Stimulated activated naive CD8-positive, alpha-beta T cell treated with anti-CD3 and anti-CD28 coated beads, Interleukin-15, amount 100 ng/mL, for 72 hours (primary cell): ENCODE measurements around the gene APRT.
"Not testable (repeated sequence)": the region's sequence is repeated elsewhere in the genome, so short reads cannot be mapped to it uniquely, and the experiment has no call there.

Experiments used
- ATAC-seq: fragments of 150-1000 bp; cut with Tn5 transposase; 2 replicates; pipeline ENCODE4 v1.10.0; 2021; ENCODE audit warnings: mild to moderate bottlenecking, moderate library complexity
- DNase-seq, 2 donors: peaks; one replicate each; pipeline ENCODE4 v3.0.0; 2021 to 2022
- H3K27ac Mint-ChIP-seq, 2 donors: one replicate each; pipeline ENCODE4 v1.8.0; 2022; ENCODE audit warnings: mild to moderate bottlenecking in 2 of 2, mixed read lengths in 2 of 2, moderate library complexity in 2 of 2
- H3K27me3 Mint-ChIP-seq: one replicate; pipeline ENCODE4 v1.8.0; 2022; ENCODE audit warnings: mixed read lengths
- H3K4me1 Mint-ChIP-seq: one replicate; pipeline ENCODE4 v1.8.0; 2022; ENCODE audit warnings: mild to moderate bottlenecking, mixed read lengths
- H3K4me3 Mint-ChIP-seq, 2 donors: one replicate each; pipeline ENCODE4 v1.8.0; 2022; ENCODE audit warnings: mild to moderate bottlenecking in 2 of 2, mixed read lengths in 2 of 2, moderate library complexity in 1 of 2
- H3K9me3 Mint-ChIP-seq, 2 donors: one replicate each; pipeline ENCODE4 v1.8.0; 2022; ENCODE audit warnings: mixed read lengths in 2 of 2

APRT gene

GRCh38 chr16:88793251-88793954, 18.3 kb downstream of the APRT start:
- no peaks in the 10 kb centered on the region for H3K27me3 Mint-ChIP-seq
- ATAC-seq (peak; percentile 24), DNase-seq (no peak)
- no peaks in the 10 kb centered on the region for H3K9me3 Mint-ChIP-seq
- peak overlapping the region; percentile 19 to 74 for H3K4me3 Mint-ChIP-seq
- peaks cover 56% of the 10 kb centered on the region for H3K4me1 Mint-ChIP-seq
- H3K27ac Mint-ChIP-seq, result peak overlapping the region in 1 of 2 donors; percentile 84

- H3K9me3 Mint-ChIP-seq, result no peaks in the 10 kb centered on the region
- H3K27me3 Mint-ChIP-seq, result no peaks in the 10 kb centered on the region
- ATAC-seq, result no peak
- peaks cover 56% of the 10 kb centered on the region for H3K4me1 Mint-ChIP-seq
- peak overlapping the region; percentile 36 to 88 for H3K27ac Mint-ChIP-seq
- H3K4me3 Mint-ChIP-seq, result peak overlapping the region; percentile 35 to 74
- no peak for DNase-seq
These were observed 19.0 kb downstream of the APRT start for GRCh38 chr16:88792668-88793250.

- H3K9me3 Mint-ChIP-seq, result no peaks in the 10 kb centered on the region
- peak; percentile 19 for ATAC-seq
- DNase-seq, result no peak
- peak overlapping the region in 1 of 2 donors; percentile 79 for H3K4me3 Mint-ChIP-seq
- no peak overlapping the region for H3K27ac Mint-ChIP-seq
- no peaks in the 10 kb centered on the region for H3K27me3 Mint-ChIP-seq
- H3K4me1 Mint-ChIP-seq, result peaks cover 56% of the 10 kb centered on the region
These were observed 19.6 kb downstream of the APRT start for GRCh38 chr16:88792078-88792550.

GRCh38 chr16:88790312-88791211, 21.2 kb downstream of the APRT start:
- DNase-seq, result peak in 1 of 2 donors; percentile 60
- peak overlapping the region; percentile 80 to 88 for H3K4me3 Mint-ChIP-seq
- H3K27ac Mint-ChIP-seq, result peak overlapping the region; percentile 80 to 89
- H3K9me3 Mint-ChIP-seq, result no peaks in the 10 kb centered on the region
- ATAC-seq, result peak; percentile 82
- H3K4me1 Mint-ChIP-seq, result peaks cover 58% of the 10 kb centered on the region
- no peaks in the 10 kb centered on the region for H3K27me3 Mint-ChIP-seq

GRCh38 chr16:88789594-88789993, 22.1 kb downstream of the APRT start:
- Mint-ChIP-seq H3K9me3 (no peaks in the 10 kb centered on the region), H3K27ac (no peak overlapping the region)
- no peak for ATAC-seq

GRCh38 chr16:88788749-88789148, 23.0 kb downstream of the APRT start:
- H3K4me1 Mint-ChIP-seq, result peaks cover 52% of the 10 kb centered on the region
- DNase-seq, H3K9me3 Mint-ChIP-seq, H3K4me3 Mint-ChIP-seq, H3K27ac Mint-ChIP-seq, H3K27me3 Mint-ChIP-seq, ATAC-seq: not testable (repeated sequence)

More at GRCh38 chr16:88789594-88789993, 22.1 kb downstream of the APRT start:
- H3K4me1 Mint-ChIP-seq, result peaks cover 53% of the 10 kb centered on the region
- DNase-seq, result no peak
- H3K27me3 Mint-ChIP-seq, result no peaks in the 10 kb centered on the region
- H3K4me3 Mint-ChIP-seq, result peak overlapping the region in 1 of 2 donors; percentile 36

GRCh38 chr16:88787579-88788314, 24.0 kb downstream of the APRT start:
- Mint-ChIP-seq H3K27me3 (no peaks in the 10 kb centered on the region), H3K27ac (no peak overlapping the region), H3K4me3 (no peak overlapping the region), H3K4me1 (peaks cover 52% of the 10 kb centered on the region), H3K9me3 (no peaks in the 10 kb centered on the region)
- ATAC-seq (no peak), DNase-seq (no peak)

- no peaks in the 10 kb centered on the region for H3K9me3 Mint-ChIP-seq
- H3K27me3 Mint-ChIP-seq, result no peaks in the 10 kb centered on the region
- H3K27ac Mint-ChIP-seq, result peak within 1 kb of the TSS; percentile 90 to 91
- DNase-seq (peak; percentile 68 to 77), ATAC-seq (peak; percentile 29)
- peak within 1 kb of the TSS; percentile 74 to 86 for H3K4me3 Mint-ChIP-seq
- H3K4me1 Mint-ChIP-seq, result peaks cover 52% of the 10 kb centered on the region
These were observed 26.4 kb downstream of the APRT start, which contains the start of gene PIEZO1 for GRCh38 chr16:88785106-88785924. PIEZO1 (minus strand) TSS chr16:88785220; CDS start chr16:88784964, 256 bp downstream.

- DNase-seq (no peak), ATAC-seq (peak; percentile 27)
- no peaks in the 10 kb centered on the region for H3K9me3 Mint-ChIP-seq
- H3K4me3 Mint-ChIP-seq, result peak overlapping the region in 1 of 2 donors; percentile 33
- H3K27me3 Mint-ChIP-seq, result no peaks in the 10 kb centered on the region
- H3K4me1 Mint-ChIP-seq, result peaks cover 52% of the 10 kb centered on the region
- H3K27ac Mint-ChIP-seq, result no peak overlapping the region
These were observed 26.9 kb downstream of the APRT start for GRCh38 chr16:88784856-88785105.

- peak; percentile 34 for ATAC-seq
These were observed 27.5 kb downstream of the APRT start for GRCh38 chr16:88784074-88784855.

GRCh38 chr16:88783391-88784073, 28.2 kb downstream of the APRT start:
- Mint-ChIP-seq H3K4me3 (peak overlapping the region; percentile 66 to 67), H3K9me3 (no peaks in the 10 kb centered on the region), H3K27ac (peak overlapping the region; percentile 88 to 90), H3K27me3 (no peaks in the 10 kb centered on the region), H3K4me1 (peaks cover 58% of the 10 kb centered on the region)
- DNase-seq (no peak), ATAC-seq (no peak)

More at GRCh38 chr16:88784074-88784855, 27.5 kb downstream of the APRT start:
- peak in 1 of 2 donors; percentile 55 for DNase-seq
- Mint-ChIP-seq H3K4me3 (peak overlapping the region; percentile 66 to 86), H3K27me3 (no peaks in the 10 kb centered on the region), H3K27ac (peak overlapping the region; percentile 90 to 91), H3K9me3 (no peaks in the 10 kb centered on the region), H3K4me1 (peaks cover 52% of the 10 kb centered on the region)

- DNase-seq, result peak in 1 of 2 donors; percentile 78
- no peaks in the 10 kb centered on the region for H3K27me3 Mint-ChIP-seq
- peak overlapping the region; percentile 66 to 67 for H3K4me3 Mint-ChIP-seq
- H3K27ac Mint-ChIP-seq, result peak overlapping the region; percentile 28
- H3K4me1 Mint-ChIP-seq, result peaks cover 66% of the 10 kb centered on the region
- ATAC-seq, result peak; percentile 78
- H3K9me3 Mint-ChIP-seq, result no peaks in the 10 kb centered on the region
These were observed 29.0 kb downstream of the APRT start for GRCh38 chr16:88782454-88783390.
